Erythroblast (primary cell): ENCODE data around the gene MICU1.

ENCODE experiments used
- GATA1 ChIP-seq: IDR thresholded peaks from 2 replicates; pipeline ENCODE4 v1.6.1; 2011; ENCODE audit warnings: low read depth, mild to moderate bottlenecking, control low read depth, low read length, moderate library complexity
- POLR2A ChIP-seq: IDR thresholded peaks from 2 replicates; pipeline ENCODE4 v1.6.1; 2011; ENCODE audit warnings: mild to moderate bottlenecking, low read length

DNA sequence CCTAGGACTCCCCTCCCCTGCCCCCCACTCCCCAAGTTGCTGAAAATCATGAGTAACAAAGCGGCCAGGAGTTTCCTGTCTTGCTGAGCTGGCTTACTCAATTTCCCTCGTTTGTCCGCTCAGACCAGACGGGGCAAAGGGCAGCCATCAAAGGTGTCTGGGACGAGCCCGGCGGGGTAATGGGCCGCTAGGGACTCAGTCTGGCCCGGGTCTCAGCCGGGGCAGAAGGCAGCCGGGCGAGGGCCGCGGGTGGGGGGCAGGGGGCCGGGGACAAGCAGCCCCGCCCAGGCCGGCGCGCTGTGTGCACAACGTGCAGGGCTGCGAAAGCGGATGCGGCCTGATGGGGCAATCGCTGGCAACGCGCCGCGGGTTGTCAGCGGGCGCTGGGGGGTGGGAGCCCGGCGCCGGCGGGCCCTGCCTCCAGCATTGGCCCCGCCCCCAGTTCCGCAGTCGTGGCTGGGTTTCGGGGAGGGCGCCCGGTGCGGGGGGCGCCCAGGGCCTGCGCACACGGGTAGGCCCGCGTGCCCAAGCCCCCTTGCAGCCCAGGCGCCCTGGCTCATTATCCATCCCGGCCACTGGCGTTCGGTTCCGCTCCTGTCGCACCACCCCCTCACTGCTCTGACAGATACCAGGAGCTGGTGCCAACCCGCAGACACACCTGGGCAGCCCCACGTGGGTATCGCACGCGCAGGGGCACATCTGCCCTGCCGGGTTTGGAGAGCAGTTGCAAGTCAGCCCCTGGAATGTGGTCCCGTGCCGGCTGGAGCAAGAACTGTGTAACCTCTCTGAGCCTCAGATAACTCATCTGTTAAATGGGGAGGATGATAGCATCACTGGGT, 306.2 kb downstream of the MICU1 start:
- TF ChIP-seq POLR2A (no peak), GATA1 (no peak)
